WTC11 (cell line): ENCODE data around the gene TCF12. TPM values are rescaled to one million over a fixed set of nuclear protein-coding genes. Genes with fewer than 3 reads are reported as not detected.

Experiments
- ATAC-seq: fragments of 200-7000 bp; cut with Tn5 transposase; 2 replicates; pipeline ENCODE4 v1.10.0; 2021; ENCODE audit warnings: mild to moderate bottlenecking, moderate library complexity
- CTCF ChIA-PET: fragments of 300-600 bp; sonication (Branson Sonifier 250); formaldehyde crosslinking; loops from one replicate; lab custom pipeline; 2021; ENCODE audit warnings: antibody characterized with exemption; lab: Charles Lee
- POLR2A ChIA-PET: fragments of 350-600 bp; sonication (Branson Sonifier 250); formaldehyde crosslinking; loops from one replicate; lab custom pipeline; 2021; ENCODE audit warnings: antibody characterized with exemption; lab: Charles Lee
- DNase-seq: peaks from one replicate; pipeline ENCODE4 v3.0.0; 2021; ENCODE audit warnings: low spot score
- H3K27ac Mint-ChIP-seq: 2 replicates; pipeline ENCODE4 v1.8.0; 2021; ENCODE audit warnings: mixed read lengths
- H3K27me3 Mint-ChIP-seq: 2 replicates; pipeline ENCODE4 v1.8.0; 2021; ENCODE audit warnings: low read depth, mild to moderate bottlenecking, moderate library complexity, mixed read lengths
- H3K36me3 Mint-ChIP-seq: 2 replicates; pipeline ENCODE4 v1.8.0; 2021; ENCODE audit warnings: mixed read lengths
- H3K4me1 Mint-ChIP-seq: 2 replicates; pipeline ENCODE4 v1.8.0; 2022; ENCODE audit warnings: mixed read lengths
- H3K4me3 Mint-ChIP-seq: 2 replicates; pipeline ENCODE4 v1.8.0; 2021; ENCODE audit warnings: mild to moderate bottlenecking, moderate library complexity, mixed read lengths
- H3K9me3 Mint-ChIP-seq: 2 replicates; pipeline ENCODE4 v1.8.0; 2021; ENCODE audit warnings: mixed read lengths
- CREB1 ChIP-seq: sonication (generic); formaldehyde crosslinking; IDR thresholded peaks from 2 replicates; pipeline ENCODE4 v1.8.0; 2023; ENCODE audit warnings: mild to moderate bottlenecking, missing genetic modification reagents
- ERG ChIP-seq: fragments of 250-450 bp; sonication (Bioruptor Pico); IDR thresholded peaks from 2 replicates; pipeline ENCODE4 v1.8.0; 2021; ENCODE audit warnings: mild to moderate bottlenecking
- FOXJ3 ChIP-seq: sonication (generic); formaldehyde crosslinking; IDR thresholded peaks from 2 replicates; pipeline ENCODE4 v1.9.0; 2021; ENCODE audit warnings: missing genetic modification reagents, mild to moderate bottlenecking, borderline replicate concordance
- FOXP4 ChIP-seq: sonication (generic); formaldehyde crosslinking; IDR thresholded peaks from 2 replicates; pipeline ENCODE4 v1.8.0; 2022; ENCODE audit warnings: mild to moderate bottlenecking, missing genetic modification reagents
- GABPB1 ChIP-seq: sonication (generic); formaldehyde crosslinking; IDR thresholded peaks from 2 replicates; pipeline ENCODE4 v1.8.1; 2023; ENCODE audit warnings: mild to moderate bottlenecking, missing genetic modification reagents
- MAX ChIP-seq: sonication (generic); formaldehyde crosslinking; IDR thresholded peaks from 2 replicates; pipeline ENCODE4 v1.8.0; 2022; ENCODE audit warnings: mild to moderate bottlenecking, missing genetic modification reagents
- PREB ChIP-seq: sonication (generic); formaldehyde crosslinking; IDR thresholded peaks from 2 replicates; pipeline ENCODE4 v1.8.1; 2022; ENCODE audit warnings: mild to moderate bottlenecking, missing genetic modification reagents, moderate library complexity, borderline replicate concordance
- RELA ChIP-seq: sonication (generic); formaldehyde crosslinking; IDR thresholded peaks from 2 replicates; pipeline ENCODE4 v1.8.1; 2022; ENCODE audit warnings: missing genetic modification reagents, mild to moderate bottlenecking, borderline replicate concordance
- SOX15 ChIP-seq: fragments of 250-450 bp; sonication (Bioruptor Pico); IDR thresholded peaks from 2 replicates; pipeline ENCODE4 v1.9.0; 2021; ENCODE audit warnings: mild to moderate bottlenecking
- ZNF138 ChIP-seq: sonication (generic); formaldehyde crosslinking; conservative IDR thresholded peaks from 2 replicates; pipeline ENCODE4 v1.8.1; 2022; ENCODE audit warnings: mild to moderate bottlenecking, moderate library complexity, missing genetic modification reagents
- ZNF317 ChIP-seq: sonication (generic); formaldehyde crosslinking; IDR thresholded peaks from 2 replicates; pipeline ENCODE4 v1.8.1; 2023; ENCODE audit warnings: low read depth, mild to moderate bottlenecking, moderate library complexity, missing genetic modification reagents, borderline replicate concordance
- ZNF512 ChIP-seq: sonication (generic); formaldehyde crosslinking; IDR thresholded peaks from 2 replicates; pipeline ENCODE4 v1.8.1; 2022; ENCODE audit warnings: missing genetic modification reagents, borderline replicate concordance
- total RNA-seq: library from RNA; stranded (reverse); gene quantifications from 3 replicates; pipeline ENCODE4 v1.2.3, GENCODE V29; 2021
- TF ChIP-seq, protein P1 (sequence below): fragments of 250-450 bp; sonication (Bioruptor Pico); conservative IDR thresholded peaks from 2 replicates; pipeline ENCODE4 v1.9.0; 2021; ENCODE audit warnings: mild to moderate bottlenecking
- TF ChIP-seq, protein P2 (sequence below): fragments of 250-450 bp; sonication (Bioruptor Pico); IDR thresholded peaks from 2 replicates; pipeline ENCODE4 v2.1.2; 2022; ENCODE audit warnings: mild to moderate bottlenecking, moderate library complexity
- TF ChIP-seq, protein P3 (sequence below): sonication (generic); formaldehyde crosslinking; conservative IDR thresholded peaks from 2 replicates; pipeline ENCODE4 v1.8.1; 2022; ENCODE audit warnings: mild to moderate bottlenecking, missing genetic modification reagents
- TF ChIP-seq, protein P4 (sequence below): fragments of 250-450 bp; sonication (Bioruptor Pico); IDR thresholded peaks from 2 replicates; pipeline ENCODE4 v1.9.0; 2021; ENCODE audit warnings: mild to moderate bottlenecking
- TF ChIP-seq, protein P5 (sequence below): sonication (generic); formaldehyde crosslinking; IDR thresholded peaks from 2 replicates; pipeline ENCODE4 v1.8.1; 2022; ENCODE audit warnings: low read depth, missing genetic modification reagents, borderline replicate concordance

The TCF12 gene
- total RNA-seq, 1 experiment from 2014 or later: 73.2 TPM

DNA sequence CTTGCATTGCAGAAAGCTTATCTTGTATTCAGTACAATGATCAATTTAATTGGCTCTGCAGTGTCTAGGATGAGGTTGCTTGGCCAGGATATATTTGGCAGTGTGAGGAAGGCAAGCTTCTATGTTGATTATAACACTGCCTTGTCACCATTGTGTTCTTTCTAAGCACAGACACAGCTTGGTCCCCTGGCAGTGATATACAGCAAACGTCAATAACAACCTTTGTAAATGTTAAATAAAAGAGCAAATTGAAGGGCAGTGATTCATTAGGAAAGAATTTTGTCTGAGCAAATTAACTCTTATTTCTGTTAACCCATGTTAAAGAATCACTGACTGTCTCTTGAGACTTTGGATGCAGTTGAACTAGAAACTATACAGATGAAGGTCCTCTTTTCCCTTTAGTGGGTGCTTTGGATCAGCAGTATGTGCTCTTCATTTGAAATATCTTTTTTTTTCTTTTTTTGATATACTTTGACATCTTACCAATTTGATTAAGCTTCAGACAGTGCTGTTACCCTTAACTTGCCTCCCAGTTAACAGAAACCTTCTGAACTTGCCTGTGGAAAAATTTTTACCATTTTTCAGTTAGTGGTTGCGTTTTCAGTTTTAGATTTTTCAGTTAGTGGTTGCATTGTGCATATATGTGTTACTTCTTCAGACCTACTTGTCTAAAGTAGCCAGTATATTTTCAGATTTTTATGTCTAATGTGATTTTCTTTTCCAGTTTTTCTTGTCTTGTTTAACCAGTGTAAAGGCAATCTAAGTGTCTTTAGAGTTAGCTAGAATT, 199.8 kb downstream of the TCF12 start:
- DNase-seq (no peak), ATAC-seq (peak; percentile 69)
- TF ChIP-seq ZNF512 (CRISPR knock-in tag): no peak
- TF ChIP-seq, protein P1, sequence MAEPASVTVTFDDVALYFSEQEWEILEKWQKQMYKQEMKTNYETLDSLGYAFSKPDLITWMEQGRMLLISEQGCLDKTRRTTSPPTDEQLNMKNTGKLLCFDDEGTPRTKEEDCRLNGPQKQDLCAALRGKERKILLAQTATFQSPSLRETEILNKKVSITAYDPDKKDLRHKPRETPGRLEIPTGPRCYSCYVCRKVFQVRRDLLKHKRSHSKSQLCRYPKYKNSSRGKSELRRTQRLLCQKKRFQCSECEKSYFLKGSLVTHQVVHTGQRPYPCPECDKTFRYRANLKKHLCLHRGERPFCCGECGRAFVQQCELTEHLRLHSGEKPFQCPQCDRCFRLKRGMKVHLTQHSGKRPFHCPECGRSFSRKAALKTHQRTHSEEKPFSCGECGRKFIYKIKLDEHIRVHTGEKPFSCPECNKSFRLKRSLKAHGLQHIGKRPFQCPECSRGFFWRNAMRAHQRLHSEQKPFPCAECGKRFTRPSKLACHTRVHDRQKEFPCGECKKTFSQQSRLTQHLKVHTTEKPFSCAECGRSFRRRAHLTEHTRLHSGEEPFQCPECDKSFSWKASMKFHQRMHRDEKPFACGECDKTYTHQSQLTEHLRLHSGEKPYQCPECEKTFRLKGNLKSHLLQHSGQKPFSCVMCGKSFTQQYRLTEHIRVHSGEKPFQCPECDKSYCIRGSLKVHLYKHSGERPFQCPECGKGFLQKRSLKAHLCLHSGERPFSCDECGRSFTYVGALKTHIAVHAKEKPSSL (CRISPR knock-in tag): no peak
- no peak for TF ChIP-seq SOX15
- TF ChIP-seq ERG (CRISPR knock-in tag): no peak
- TF ChIP-seq, protein P2, sequence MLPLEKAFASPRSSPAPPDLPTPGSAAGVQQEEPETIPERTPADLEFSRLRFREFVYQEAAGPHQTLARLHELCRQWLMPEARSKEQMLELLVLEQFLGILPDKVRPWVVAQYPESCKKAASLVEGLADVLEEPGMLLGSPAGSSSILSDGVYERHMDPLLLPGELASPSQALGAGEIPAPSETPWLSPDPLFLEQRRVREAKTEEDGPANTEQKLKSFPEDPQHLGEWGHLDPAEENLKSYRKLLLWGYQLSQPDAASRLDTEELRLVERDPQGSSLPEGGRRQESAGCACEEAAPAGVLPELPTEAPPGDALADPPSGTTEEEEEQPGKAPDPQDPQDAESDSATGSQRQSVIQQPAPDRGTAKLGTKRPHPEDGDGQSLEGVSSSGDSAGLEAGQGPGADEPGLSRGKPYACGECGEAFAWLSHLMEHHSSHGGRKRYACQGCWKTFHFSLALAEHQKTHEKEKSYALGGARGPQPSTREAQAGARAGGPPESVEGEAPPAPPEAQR (CRISPR knock-in tag): no peak
- TF ChIP-seq, protein P3, sequence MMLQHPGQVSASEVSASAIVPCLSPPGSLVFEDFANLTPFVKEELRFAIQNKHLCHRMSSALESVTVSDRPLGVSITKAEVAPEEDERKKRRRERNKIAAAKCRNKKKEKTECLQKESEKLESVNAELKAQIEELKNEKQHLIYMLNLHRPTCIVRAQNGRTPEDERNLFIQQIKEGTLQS (CRISPR knock-in tag): no peak
- no peak for TF ChIP-seq RELA (CRISPR knock-in tag)
- no peak for TF ChIP-seq MAX (CRISPR knock-in tag)
- TF ChIP-seq PREB: no peak
- TF ChIP-seq ZNF317 (CRISPR knock-in tag): no peak
- TF ChIP-seq, protein P4, sequence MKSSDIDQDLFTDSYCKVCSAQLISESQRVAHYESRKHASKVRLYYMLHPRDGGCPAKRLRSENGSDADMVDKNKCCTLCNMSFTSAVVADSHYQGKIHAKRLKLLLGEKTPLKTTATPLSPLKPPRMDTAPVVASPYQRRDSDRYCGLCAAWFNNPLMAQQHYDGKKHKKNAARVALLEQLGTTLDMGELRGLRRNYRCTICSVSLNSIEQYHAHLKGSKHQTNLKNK: no peak
- Mint-ChIP-seq H3K4me1 (peaks cover 57% of the 10 kb centered on the region), H3K27me3 (no peaks in the 10 kb centered on the region), H3K36me3 (no peaks in the 10 kb centered on the region), H3K27ac (peak overlapping the region; percentile 91), H3K4me3 (no peak overlapping the region), H3K9me3 (no peaks in the 10 kb centered on the region)
- CTCF ChIA-PET: no interaction called here
- POLR2A ChIA-PET: no interaction called here

GRCh38 chr15:57122080-57122840, 203.8 kb downstream of the TCF12 start:
- no peak for DNase-seq
- POLR2A ChIA-PET: no interaction called here
- no peaks in the 10 kb centered on the region for H3K9me3 Mint-ChIP-seq
- no peaks in the 10 kb centered on the region for H3K27me3 Mint-ChIP-seq
- no peak overlapping the region for H3K4me3 Mint-ChIP-seq
- ATAC-seq: no peak
- peaks cover 53% of the 10 kb centered on the region for H3K4me1 Mint-ChIP-seq
- H3K36me3 Mint-ChIP-seq: no peaks in the 10 kb centered on the region
- CTCF ChIA-PET: interaction anchor here (1.7 kb wide), 1 partner anchor 16 kb away, joined by 8 read pairs; no protein-coding TSS in a partner anchor
- H3K27ac Mint-ChIP-seq: peak overlapping the region; percentile 64
- TF ChIP-seq CREB1 (CRISPR knock-in tag) (no peak), GABPB1 (CRISPR knock-in tag) (no peak), ZNF138 (CRISPR knock-in tag) (no peak), ZNF512 (CRISPR knock-in tag) (no peak), FOXJ3 (CRISPR knock-in tag) (no peak), FOXP4 (CRISPR knock-in tag) (no peak)
- TF ChIP-seq, protein P5, sequence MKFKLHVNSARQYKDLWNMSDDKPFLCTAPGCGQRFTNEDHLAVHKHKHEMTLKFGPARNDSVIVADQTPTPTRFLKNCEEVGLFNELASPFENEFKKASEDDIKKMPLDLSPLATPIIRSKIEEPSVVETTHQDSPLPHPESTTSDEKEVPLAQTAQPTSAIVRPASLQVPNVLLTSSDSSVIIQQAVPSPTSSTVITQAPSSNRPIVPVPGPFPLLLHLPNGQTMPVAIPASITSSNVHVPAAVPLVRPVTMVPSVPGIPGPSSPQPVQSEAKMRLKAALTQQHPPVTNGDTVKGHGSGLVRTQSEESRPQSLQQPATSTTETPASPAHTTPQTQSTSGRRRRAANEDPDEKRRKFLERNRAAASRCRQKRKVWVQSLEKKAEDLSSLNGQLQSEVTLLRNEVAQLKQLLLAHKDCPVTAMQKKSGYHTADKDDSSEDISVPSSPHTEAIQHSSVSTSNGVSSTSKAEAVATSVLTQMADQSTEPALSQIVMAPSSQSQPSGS (CRISPR knock-in tag): no peak
